ENCODE measurements around the gene CACNB2. TPM values are rescaled to one million over a fixed set of nuclear protein-coding genes. Genes with fewer than 3 reads are reported as not detected.
"Not testable (repeated sequence)": the region's sequence is repeated elsewhere in the genome, so short reads cannot be mapped to it uniquely, and the experiment has no call there.

The CACNB2 gene
- total RNA-seq, 4 donors from 2014 or later: 1.6 to 13.8 (median 5.0) TPM

GRCh38 chr10:18563003-18563726, 422.9 kb downstream of the CACNB2 start:
- Histone ChIP-seq H3K4me3 (no peak overlapping the region), H3K9me3 (peaks cover 0 to 28% (median 0%) of the 10 kb centered on the region in 4 donors), H3K4me1 (no peaks in the 10 kb centered on the region), H3K36me3 (peaks cover 0 to 61% (median 0%) of the 10 kb centered on the region in 3 donors), H3K27me3 (no peaks in the 10 kb centered on the region), H3K27ac (no peak overlapping the region)
- DNase-seq (ENCODE audit: low spot score in 2 of 2): no peak
- 96 to 97% methylated on average over 6 of the region's 6 CpGs for WGBS, 2 donors
- TF ChIP-seq POLR2A (IDR thresholded peaks at IDR 0.05): no peak
- TF ChIP-seq EP300 (IDR thresholded peaks at IDR 0.05): no peak
- TF ChIP-seq CTCF (IDR thresholded peaks at IDR 0.05): no peak

GRCh38 chr10:18565006-18565405, 424.8 kb downstream of the CACNB2 start:
- peaks cover 0 to 43% (median 0%) of the 10 kb centered on the region in 3 donors for H3K36me3 ChIP-seq
- no peaks in the 10 kb centered on the region for H3K4me1 ChIP-seq
- no peak for TF ChIP-seq EP300 (IDR thresholded peaks at IDR 0.05)
- no peak for TF ChIP-seq POLR2A (IDR thresholded peaks at IDR 0.05)
- no peak for TF ChIP-seq CTCF (IDR thresholded peaks at IDR 0.05)
- no peak for DNase-seq (ENCODE audit: low spot score in 2 of 2)
- H3K27me3 ChIP-seq: no peaks in the 10 kb centered on the region
- H3K9me3 ChIP-seq: peaks cover 0 to 31% (median 0%) of the 10 kb centered on the region in 4 donors
- no peak overlapping the region for H3K27ac ChIP-seq
- 98% methylated on average over 5 of the region's 5 CpGs for WGBS, 2 donors
- no peak overlapping the region for H3K4me3 ChIP-seq

- WGBS, 2 donors: 91 to 94% methylated on average over 4 of the region's 4 CpGs
These were observed 426.0 kb downstream of the CACNB2 start for GRCh38 chr10:18566177-18566576.

DNA sequence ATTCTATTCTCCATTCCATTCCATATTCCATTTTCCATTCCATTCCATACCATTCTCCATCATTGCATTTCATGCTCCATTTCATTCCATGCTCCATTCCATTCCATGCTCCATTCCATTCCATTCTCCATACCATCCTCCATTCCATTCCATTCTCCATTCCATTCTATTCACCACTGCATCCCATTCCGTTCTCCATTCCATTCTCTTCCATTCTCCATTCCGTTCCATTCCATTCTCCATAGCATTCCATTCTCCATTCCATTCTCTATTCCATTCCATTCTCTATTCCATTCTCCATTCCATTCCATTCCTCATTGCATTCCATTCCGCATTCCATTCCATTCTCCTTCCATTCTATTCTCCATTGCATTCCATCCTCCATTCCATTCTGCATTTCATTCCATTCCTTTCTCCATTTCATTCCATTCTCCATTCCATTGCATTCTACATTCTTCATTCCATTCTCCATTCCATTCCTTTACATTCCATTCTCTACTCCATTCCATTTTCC, 427.2 kb downstream of the CACNB2 start:
- TF ChIP-seq POLR2A (IDR thresholded peaks at IDR 0.05): no peak
- TF ChIP-seq CTCF (IDR thresholded peaks at IDR 0.05): no peak
- TF ChIP-seq EP300 (IDR thresholded peaks at IDR 0.05): no peak
- Histone ChIP-seq H3K27ac (no peak overlapping the region), H3K27me3 (no peaks in the 10 kb centered on the region), H3K9me3 (peaks cover 0 to 31% (median 0%) of the 10 kb centered on the region in 4 donors), H3K4me3 (no peak overlapping the region), H3K36me3 (peaks cover 0 to 24% (median 0%) of the 10 kb centered on the region in 3 donors), H3K4me1 (no peaks in the 10 kb centered on the region)
- 97 to 98% methylated on average over 3 of the region's 3 CpGs for WGBS, 2 donors
- DNase-seq (ENCODE audit: low spot score in 2 of 2): no peak

More at GRCh38 chr10:18566177-18566576, 426.0 kb downstream of the CACNB2 start:
- no peak overlapping the region for H3K27ac ChIP-seq
- no peak for DNase-seq (ENCODE audit: low spot score in 2 of 2)
- H3K9me3 ChIP-seq: peaks cover 0 to 31% (median 0%) of the 10 kb centered on the region in 4 donors
- no peaks in the 10 kb centered on the region for H3K4me1 ChIP-seq
- no peak for TF ChIP-seq POLR2A (IDR thresholded peaks at IDR 0.05)
- no peak for TF ChIP-seq EP300 (IDR thresholded peaks at IDR 0.05)
- TF ChIP-seq CTCF (IDR thresholded peaks at IDR 0.05): no peak
- no peak overlapping the region for H3K4me3 ChIP-seq
- H3K27me3 ChIP-seq: no peaks in the 10 kb centered on the region
- H3K36me3 ChIP-seq: peaks cover 0 to 34% (median 0%) of the 10 kb centered on the region in 3 donors

DNA sequence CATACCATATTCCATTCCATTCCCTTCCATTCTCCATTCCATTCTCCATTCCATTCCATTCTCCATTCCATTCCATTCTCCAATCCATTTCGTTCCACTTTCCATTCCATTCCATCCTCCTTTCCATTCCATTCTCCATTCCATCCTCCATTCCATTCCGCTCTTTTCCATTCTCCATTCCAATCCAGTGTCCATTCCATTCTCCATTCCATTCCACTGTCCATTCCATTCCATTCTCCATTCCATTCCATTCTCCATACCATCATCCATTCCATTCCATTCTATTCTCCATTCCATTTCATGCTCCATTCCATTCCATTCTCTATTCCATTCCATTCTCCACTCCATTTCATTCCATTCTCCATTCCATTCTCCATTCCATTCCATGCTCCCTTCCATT, 430.2 kb downstream of the CACNB2 start:
- H3K27me3 ChIP-seq; H3K27ac ChIP-seq; DNase-seq (ENCODE audit: low spot score in 2 of 2); H3K4me1 ChIP-seq; H3K4me3 ChIP-seq: not testable (repeated sequence)
- WGBS, 2 donors: 98 to 100% methylated on average over 2 of the region's 2 CpGs
- Histone ChIP-seq H3K9me3 (peaks cover 0 to 26% (median 0%) of the 10 kb centered on the region in 4 donors), H3K36me3 (peaks cover 0 to 11% (median 0%) of the 10 kb centered on the region in 3 donors)

Data from tibial nerve (tissue), 4 donors.